ENCODE measurements around the gene NCOA7.
A peak's percentile ranks its signal among the peaks of the same experiment; 100 is the strongest.

Gene NCOA7

GRCh38 chr6:125913145-125913544, 122.4 kb downstream of the NCOA7 start:
- TF ChIP-seq CTCF (IDR thresholded peaks at IDR 0.05) = no peak
- H3K9me3 ChIP-seq = no peaks in the 10 kb centered on the region
- H3K4me1 ChIP-seq = no peaks in the 10 kb centered on the region
- H3K36me3 ChIP-seq = peaks cover 18 to 42% (median 26%) of the 10 kb centered on the region in 3 donors
- peak overlapping the region in 1 of 2 donors; percentile 10 for H3K27ac ChIP-seq
- DNase-seq = no peak
- no peak overlapping the region for H3K4me3 ChIP-seq
- H3K27me3 ChIP-seq = no peaks in the 10 kb centered on the region
- intact Hi-C loops (cut with DNase I; ENCODE audit: low total_unique reads) = no loop called here

GRCh38 chr6:125913864-125914351, 123.1 kb downstream of the NCOA7 start:
- Histone ChIP-seq H3K36me3 (peaks cover 16 to 39% (median 26%) of the 10 kb centered on the region in 3 donors), H3K4me3 (no peak overlapping the region), H3K4me1 (no peaks in the 10 kb centered on the region), H3K27ac (peak overlapping the region in 1 of 2 donors; percentile 10), H3K27me3 (no peaks in the 10 kb centered on the region), H3K9me3 (no peaks in the 10 kb centered on the region)
- TF ChIP-seq CTCF (IDR thresholded peaks at IDR 0.05) = no peak
- intact Hi-C loops (cut with DNase I; ENCODE audit: low total_unique reads) = no loop called here
- no peak for DNase-seq

- Histone ChIP-seq H3K9me3 (no peaks in the 10 kb centered on the region), H3K27ac (peak overlapping the region; percentile 62 to 66), H3K36me3 (peaks cover 37 to 52% (median 39%) of the 10 kb centered on the region in 3 donors), H3K27me3 (no peaks in the 10 kb centered on the region), H3K4me3 (no peak overlapping the region), H3K4me1 (peaks cover 0 to 7% (median 2%) of the 10 kb centered on the region in 4 donors)
- DNase-seq = no peak
- no peak for TF ChIP-seq CTCF (IDR thresholded peaks at IDR 0.05)
- intact Hi-C loops (cut with DNase I; ENCODE audit: low total_unique reads) = loop anchor here (2.0 kb wide), 1 partner anchor 55 kb away; no protein-coding TSS in a partner anchor
Observed at GRCh38 chr6:125918230-125918629, 127.5 kb downstream of the NCOA7 start.

- peak overlapping the region; percentile 38 for H3K4me3 ChIP-seq
- DNase-seq = peak in 1 of 2 donors; percentile 46
Observed at GRCh38 chr6:125918681-125919566, 128.2 kb downstream of the NCOA7 start.

GRCh38 chr6:125919618-125920017, 128.9 kb downstream of the NCOA7 start:
- Histone ChIP-seq H3K9me3 (no peaks in the 10 kb centered on the region), H3K4me1 (peaks cover 0 to 7% (median 2%) of the 10 kb centered on the region in 4 donors), H3K27ac (peak overlapping the region; percentile 62 to 66), H3K27me3 (no peaks in the 10 kb centered on the region), H3K36me3 (peaks cover 46 to 65% (median 51%) of the 10 kb centered on the region in 3 donors), H3K4me3 (peak overlapping the region; percentile 38)
- DNase-seq = no peak
- intact Hi-C loops (cut with DNase I; ENCODE audit: low total_unique reads) = loop anchor here (2.0 kb wide), 1 partner anchor 53 kb away; no protein-coding TSS in a partner anchor
- no peak for TF ChIP-seq CTCF (IDR thresholded peaks at IDR 0.05)

More at GRCh38 chr6:125918681-125919566, 128.2 kb downstream of the NCOA7 start:
- Histone ChIP-seq H3K4me1 (peaks cover 0 to 7% (median 2%) of the 10 kb centered on the region in 4 donors), H3K9me3 (no peaks in the 10 kb centered on the region), H3K27me3 (no peaks in the 10 kb centered on the region), H3K36me3 (peaks cover 41 to 59% (median 46%) of the 10 kb centered on the region in 3 donors), H3K27ac (peak overlapping the region; percentile 62 to 66)
- intact Hi-C loops (cut with DNase I; ENCODE audit: low total_unique reads) = loop anchor here (2.0 kb wide), 1 partner anchor 54 kb away; no protein-coding TSS in a partner anchor
- no peak for TF ChIP-seq CTCF (IDR thresholded peaks at IDR 0.05)

All from tibial artery (tissue), 4 donors.